Panc1 (cell line): ENCODE data around the gene SCP2. TPM values are rescaled to one million over a fixed set of nuclear protein-coding genes. Genes with fewer than 3 reads are reported as not detected.

Experiments used
- ATAC-seq: fragments of 200-7000 bp; cut with Tn5 transposase; 2 replicates; pipeline ENCODE4 v1.9.1; 2020; ENCODE audit warnings: mild to moderate bottlenecking, moderate library complexity
- BruUV-seq: library from RNA; stranded (reverse); fragments of 400-500 nt; replicated peaks from 2 replicates; lab custom pipeline; 2021; lab: Mats Ljungman, UMichigan
- CTCF ChIA-PET: fragments of 300-600 bp; sonication (Branson Sonifier 250); formaldehyde crosslinking; loops from one replicate; lab custom pipeline; 2022; ENCODE audit warnings: antibody characterized with exemption; lab: Charles Lee
- POLR2A ChIA-PET: fragments of 300-600 bp; sonication (Branson Sonifier 250); formaldehyde crosslinking; loops from one replicate; lab custom pipeline; 2022; ENCODE audit warnings: antibody characterized with exemption; lab: Charles Lee
- DNase-seq: peaks from one replicate; pipeline ENCODE4 v3.0.0-alpha.2; 2010; ENCODE audit warnings: low read depth, low spot score
- H3K27ac ChIP-seq: 2 replicates; pipeline ENCODE4 v1.5.1; 2011; ENCODE audit warnings: mild to moderate bottlenecking, low read length, inconsistent platforms
- H3K27me3 ChIP-seq: fragments of 200-500 bp; sonication (Bioruptor generic); 2 replicates; pipeline ENCODE4 v1.6.0; 2014; ENCODE audit warnings: low read length, inconsistent platforms; ENCODE audit not compliant: control insufficient read depth, insufficient read depth
- H3K36me3 ChIP-seq: fragments of 200-500 bp; sonication (Bioruptor generic); 2 replicates; pipeline ENCODE4 v1.5.1; 2014; ENCODE audit warnings: inconsistent platforms, mild to moderate bottlenecking, low read length, moderate library complexity; ENCODE audit not compliant: control insufficient read depth, insufficient read depth
- H3K4me1 ChIP-seq: 2 replicates; pipeline ENCODE4 v1.5.1; 2011; ENCODE audit warnings: inconsistent platforms, mild to moderate bottlenecking, low read length, moderate library complexity; ENCODE audit not compliant: control insufficient read depth, insufficient read depth
- H3K4me3 ChIP-seq, 2 experiments: 2 replicates each; pipeline ENCODE4 v1.5.1; 2011 to 2012; ENCODE audit warnings: low read depth in 2 of 2, low read length in 2 of 2, mild to moderate bottlenecking in 2 of 2, inconsistent platforms in 1 of 2, moderate library complexity in 1 of 2
- H3K9me3 ChIP-seq: fragments of 200-500 bp; sonication (Bioruptor generic); 2 replicates; pipeline ENCODE4 v1.5.1; 2014; ENCODE audit warnings: low read depth, mild to moderate bottlenecking, inconsistent platforms, low read length, moderate library complexity; ENCODE audit not compliant: control insufficient read depth, insufficient read depth
- POLR2AphosphoS5 ChIP-seq: IDR thresholded peaks from 2 replicates; pipeline ENCODE4 v1.6.1; 2012; ENCODE audit warnings: mild to moderate bottlenecking, low read depth, low read length, moderate library complexity
- SIN3A ChIP-seq: IDR thresholded peaks from 2 replicates; pipeline ENCODE4 v1.6.1; 2012; ENCODE audit warnings: low read depth, mild to moderate bottlenecking, low read length, moderate library complexity, borderline replicate concordance; ENCODE audit not compliant: insufficient read depth
- TCF7L2 ChIP-seq: IDR thresholded peaks from 2 replicates; pipeline ENCODE4 v1.6.1; 2011; ENCODE audit warnings: mild to moderate bottlenecking, low read depth, low read length, inconsistent platforms
- in situ Hi-C: cut with HindIII; loops from 2 replicates; pipeline ENCODE4 v1.10.0; 2016; ENCODE audit warnings: low sequenced_read_pairs, low pct_unique_long_range_greater_than_20kb
- intact Hi-C: fragments of 100-400 bp; cut with micrococcal nuclease; formaldehyde crosslinking; loops from one replicate; pipeline ENCODE4 v1.10.0; 2022; ENCODE audit not compliant: unreplicated experiment
- total RNA-seq: library from RNA; stranded (reverse); gene quantifications from one replicate; pipeline ENCODE4 v1.2.1, GENCODE V29; 2021; ENCODE audit not compliant: unreplicated experiment
- TF ChIP-seq, protein P1 (sequence below): fragments of 450-650 bp; IDR thresholded peaks from 2 replicates; pipeline ENCODE4 v1.5.1; 2017; ENCODE audit warnings: mild to moderate bottlenecking
- TF ChIP-seq, protein P2 (sequence below), 2 experiments: IDR thresholded peaks; 2 replicates each; pipeline ENCODE4 v1.6.1; 2011 to 2012; ENCODE audit warnings: low read depth in 2 of 2, control low read depth in 1 of 2, low read length in 1 of 2, mild to moderate bottlenecking in 1 of 2, moderate library complexity in 1 of 2; ENCODE audit not compliant: insufficient read depth in 1 of 2

The SCP2 gene
- total RNA-seq, 1 experiment from 2014 or later: 88.7 TPM

DNA sequence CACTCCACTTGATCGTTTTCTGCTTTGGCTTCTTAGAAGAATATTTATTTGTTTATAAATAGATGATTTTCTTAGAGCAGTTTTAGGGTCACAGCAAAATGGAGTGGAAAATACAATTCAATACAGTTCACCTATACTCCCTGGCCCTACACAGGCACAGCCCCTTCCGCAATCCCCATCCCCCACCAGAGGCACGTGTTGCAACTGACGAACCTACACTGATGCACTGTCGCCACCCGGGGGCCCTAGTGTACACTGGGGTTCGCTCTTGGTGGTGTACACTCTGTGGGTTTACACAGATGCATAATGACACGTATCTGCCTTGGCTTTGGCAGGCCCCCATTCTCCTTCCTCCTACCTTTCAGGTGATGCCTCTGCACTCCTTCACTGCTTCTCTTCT is 13.5 kb upstream of the SCP2 start:
- CTCF ChIA-PET: no interaction called here
- ATAC-seq (no peak), DNase-seq (no peak)
- H3K4me3 ChIP-seq: no peak overlapping the region
- H3K36me3 ChIP-seq: no peaks in the 10 kb centered on the region
- TF ChIP-seq TCF7L2: no peak
- TF ChIP-seq, protein P1, sequence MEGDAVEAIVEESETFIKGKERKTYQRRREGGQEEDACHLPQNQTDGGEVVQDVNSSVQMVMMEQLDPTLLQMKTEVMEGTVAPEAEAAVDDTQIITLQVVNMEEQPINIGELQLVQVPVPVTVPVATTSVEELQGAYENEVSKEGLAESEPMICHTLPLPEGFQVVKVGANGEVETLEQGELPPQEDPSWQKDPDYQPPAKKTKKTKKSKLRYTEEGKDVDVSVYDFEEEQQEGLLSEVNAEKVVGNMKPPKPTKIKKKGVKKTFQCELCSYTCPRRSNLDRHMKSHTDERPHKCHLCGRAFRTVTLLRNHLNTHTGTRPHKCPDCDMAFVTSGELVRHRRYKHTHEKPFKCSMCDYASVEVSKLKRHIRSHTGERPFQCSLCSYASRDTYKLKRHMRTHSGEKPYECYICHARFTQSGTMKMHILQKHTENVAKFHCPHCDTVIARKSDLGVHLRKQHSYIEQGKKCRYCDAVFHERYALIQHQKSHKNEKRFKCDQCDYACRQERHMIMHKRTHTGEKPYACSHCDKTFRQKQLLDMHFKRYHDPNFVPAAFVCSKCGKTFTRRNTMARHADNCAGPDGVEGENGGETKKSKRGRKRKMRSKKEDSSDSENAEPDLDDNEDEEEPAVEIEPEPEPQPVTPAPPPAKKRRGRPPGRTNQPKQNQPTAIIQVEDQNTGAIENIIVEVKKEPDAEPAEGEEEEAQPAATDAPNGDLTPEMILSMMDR: no peak; the same call in 1 of the 2 replicates
- no peak for TF ChIP-seq SIN3A
- TF ChIP-seq, protein P2, sequence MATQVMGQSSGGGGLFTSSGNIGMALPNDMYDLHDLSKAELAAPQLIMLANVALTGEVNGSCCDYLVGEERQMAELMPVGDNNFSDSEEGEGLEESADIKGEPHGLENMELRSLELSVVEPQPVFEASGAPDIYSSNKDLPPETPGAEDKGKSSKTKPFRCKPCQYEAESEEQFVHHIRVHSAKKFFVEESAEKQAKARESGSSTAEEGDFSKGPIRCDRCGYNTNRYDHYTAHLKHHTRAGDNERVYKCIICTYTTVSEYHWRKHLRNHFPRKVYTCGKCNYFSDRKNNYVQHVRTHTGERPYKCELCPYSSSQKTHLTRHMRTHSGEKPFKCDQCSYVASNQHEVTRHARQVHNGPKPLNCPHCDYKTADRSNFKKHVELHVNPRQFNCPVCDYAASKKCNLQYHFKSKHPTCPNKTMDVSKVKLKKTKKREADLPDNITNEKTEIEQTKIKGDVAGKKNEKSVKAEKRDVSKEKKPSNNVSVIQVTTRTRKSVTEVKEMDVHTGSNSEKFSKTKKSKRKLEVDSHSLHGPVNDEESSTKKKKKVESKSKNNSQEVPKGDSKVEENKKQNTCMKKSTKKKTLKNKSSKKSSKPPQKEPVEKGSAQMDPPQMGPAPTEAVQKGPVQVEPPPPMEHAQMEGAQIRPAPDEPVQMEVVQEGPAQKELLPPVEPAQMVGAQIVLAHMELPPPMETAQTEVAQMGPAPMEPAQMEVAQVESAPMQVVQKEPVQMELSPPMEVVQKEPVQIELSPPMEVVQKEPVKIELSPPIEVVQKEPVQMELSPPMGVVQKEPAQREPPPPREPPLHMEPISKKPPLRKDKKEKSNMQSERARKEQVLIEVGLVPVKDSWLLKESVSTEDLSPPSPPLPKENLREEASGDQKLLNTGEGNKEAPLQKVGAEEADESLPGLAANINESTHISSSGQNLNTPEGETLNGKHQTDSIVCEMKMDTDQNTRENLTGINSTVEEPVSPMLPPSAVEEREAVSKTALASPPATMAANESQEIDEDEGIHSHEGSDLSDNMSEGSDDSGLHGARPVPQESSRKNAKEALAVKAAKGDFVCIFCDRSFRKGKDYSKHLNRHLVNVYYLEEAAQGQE (IDR thresholded peaks at IDR 0.05; ENCODE audit: insufficient read depth in 1 of 2, low read depth in 2 of 2, low read length in 1 of 2): no peak
- no peak for TF ChIP-seq POLR2AphosphoS5
- intact Hi-C loops (no loop called here), in situ Hi-C loops (no loop called here)
- H3K27ac ChIP-seq: no peak overlapping the region
- POLR2A ChIA-PET: no interaction called here
- BruUV-seq: no TSS peak
- H3K4me1 ChIP-seq: no peaks in the 10 kb centered on the region
- no peaks in the 10 kb centered on the region for H3K27me3 ChIP-seq
- no peaks in the 10 kb centered on the region for H3K9me3 ChIP-seq

DNA sequence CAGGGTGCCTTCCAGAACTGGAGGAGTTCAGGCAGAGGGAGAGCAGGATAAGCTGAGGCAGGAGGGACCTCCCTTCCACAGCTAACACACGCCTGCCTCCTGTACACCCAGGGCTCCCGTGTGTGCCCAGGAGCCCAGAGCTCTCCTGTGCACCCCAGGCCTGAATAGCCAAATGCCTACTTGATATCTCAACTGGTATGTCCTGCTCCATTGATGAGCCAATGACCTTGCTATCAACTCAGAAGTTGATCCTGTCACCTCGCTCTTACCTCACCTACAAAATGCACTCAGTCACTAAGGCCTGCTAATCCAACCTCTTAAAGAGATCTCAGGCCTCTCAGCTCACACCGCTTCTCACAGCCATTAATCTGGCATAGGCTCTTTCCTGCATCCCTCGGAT is 12.6 kb upstream of the SCP2 start:
- no peaks in the 10 kb centered on the region for H3K27me3 ChIP-seq
- no peak overlapping the region for H3K4me3 ChIP-seq
- intact Hi-C loops (no loop called here), in situ Hi-C loops (no loop called here)
- TF ChIP-seq TCF7L2 (no peak), SIN3A (no peak), POLR2AphosphoS5 (no peak)
- TF ChIP-seq, protein P1: no peak
- TF ChIP-seq, protein P2 (IDR thresholded peaks at IDR 0.05; ENCODE audit: insufficient read depth in 1 of 2, low read depth in 2 of 2, low read length in 1 of 2): no peak
- no peak overlapping the region for H3K27ac ChIP-seq
- BruUV-seq: no TSS peak
- no peaks in the 10 kb centered on the region for H3K36me3 ChIP-seq
- CTCF ChIA-PET: no interaction called here
- no peaks in the 10 kb centered on the region for H3K9me3 ChIP-seq
- no peaks in the 10 kb centered on the region for H3K4me1 ChIP-seq
- POLR2A ChIA-PET: interaction anchor here (0.8 kb wide), 1 partner anchor 204 kb away, joined by 3 read pairs; no protein-coding TSS in a partner anchor
- DNase-seq (no peak), ATAC-seq (no peak)
